ENCODE measurements around the gene DAB2IP.

- TF ChIP-seq CTCF (IDR thresholded peaks at IDR 0.05) = peak in 2 of 4 experiments; percentile 33 to 34
- TF ChIP-seq POLR2A (IDR thresholded peaks at IDR 0.05) = no peak
Observed at GRCh38 chr9:121658166-121658565, 6.7 kb downstream of the DAB2IP start.
